ENCODE results near the gene SETBP1. TPM values are rescaled to one million over a fixed set of nuclear protein-coding genes. Genes with fewer than 3 reads are reported as not detected.

Gene SETBP1
- total RNA-seq, 2 donors from 2014 or later, result 17.3 to 20.1 TPM

- Histone ChIP-seq H3K36me3 (ENCODE audit: control insufficient read depth, insufficient read depth, low read length) (no peaks in the 10 kb centered on the region), H3K9ac (ENCODE audit: extremely low read depth, low read length, poor library complexity, severe bottlenecking) (no peak overlapping the region), H3K4me1 (ENCODE audit: control insufficient read depth, insufficient read depth, low read length) (no peaks in the 10 kb centered on the region), H3K9me3 (ENCODE audit: control insufficient read depth, low read length) (peaks cover 7% of the 10 kb centered on the region), H3K4me3 (ENCODE audit: low read length) (no peak overlapping the region), H3K27me3 (ENCODE audit: control insufficient read depth, insufficient read depth, low read length, poor library complexity, severe bottlenecking) (no peaks in the 10 kb centered on the region), H3K27ac (ENCODE audit: low read depth, low read length) (no peak overlapping the region)
- Mint-ChIP-seq H3K4me1 (no peaks in the 10 kb centered on the region), H3K4me3 (no peak overlapping the region), H3K9me3 (peaks cover 32% of the 10 kb centered on the region), H3K36me3 (ENCODE audit: low read depth) (peaks cover 11% of the 10 kb centered on the region), H3K27ac (no peak overlapping the region), H3K27me3 (ENCODE audit: insufficient read depth) (peaks cover 2% of the 10 kb centered on the region)
- WGBS, 2 experiments (ENCODE audit: insufficient coverage in 1 of 2, insufficient read length in 1 of 2), result 93 to 100% methylated on average over 3 to 4 of the region's 6 CpGs
- no peak for DNase-seq
- TF ChIP-seq CTCF (conservative IDR thresholded peaks at IDR 0.05), result no peak
These were observed 246.6 kb downstream of the SETBP1 start for GRCh38 chr18:44927127-44927849.

- no peaks in the 10 kb centered on the region for H3K27me3 ChIP-seq (ENCODE audit: control insufficient read depth, insufficient read depth, low read length, poor library complexity, severe bottlenecking)
- 91 to 100% methylated on average over 1 to 2 of the region's 2 CpGs for WGBS, 2 experiments (ENCODE audit: insufficient coverage in 1 of 2, insufficient read length in 1 of 2)
- H3K27ac Mint-ChIP-seq, result no peak overlapping the region
- peak overlapping the region; percentile 56 for H3K4me3 ChIP-seq (ENCODE audit: low read length)
- DNase-seq, result no peak
- no peaks in the 10 kb centered on the region for H3K4me1 ChIP-seq (ENCODE audit: control insufficient read depth, insufficient read depth, low read length)
- peaks cover 20% of the 10 kb centered on the region for H3K36me3 ChIP-seq (ENCODE audit: control insufficient read depth, insufficient read depth, low read length)
- H3K4me1 Mint-ChIP-seq, result peaks cover 26% of the 10 kb centered on the region
- peaks cover 60% of the 10 kb centered on the region for H3K9me3 Mint-ChIP-seq
- no peak overlapping the region for H3K9ac ChIP-seq (ENCODE audit: extremely low read depth, low read length, poor library complexity, severe bottlenecking)
- H3K27ac ChIP-seq (ENCODE audit: low read depth, low read length), result no peak overlapping the region
- TF ChIP-seq CTCF (conservative IDR thresholded peaks at IDR 0.05), result no peak
- H3K9me3 ChIP-seq (ENCODE audit: control insufficient read depth, low read length), result peaks cover 36% of the 10 kb centered on the region
- H3K36me3 Mint-ChIP-seq (ENCODE audit: low read depth), result peaks cover 26% of the 10 kb centered on the region
- no peak overlapping the region for H3K4me3 Mint-ChIP-seq
- H3K27me3 Mint-ChIP-seq (ENCODE audit: insufficient read depth), result peaks cover 2% of the 10 kb centered on the region
These were observed 254.2 kb downstream of the SETBP1 start for GRCh38 chr18:44934901-44935300.

GRCh38 chr18:44935455-44935854, 254.8 kb downstream of the SETBP1 start:
- H3K4me3 Mint-ChIP-seq, result no peak overlapping the region
- H3K9ac ChIP-seq (ENCODE audit: extremely low read depth, low read length, poor library complexity, severe bottlenecking), result no peak overlapping the region
- H3K4me1 Mint-ChIP-seq, result peaks cover 30% of the 10 kb centered on the region
- no peak overlapping the region for H3K4me3 ChIP-seq (ENCODE audit: low read length)
- H3K27me3 Mint-ChIP-seq (ENCODE audit: insufficient read depth), result peaks cover 2% of the 10 kb centered on the region
- H3K27ac ChIP-seq (ENCODE audit: low read depth, low read length), result no peak overlapping the region
- no peak for TF ChIP-seq CTCF (conservative IDR thresholded peaks at IDR 0.05)
- no peaks in the 10 kb centered on the region for H3K27me3 ChIP-seq (ENCODE audit: control insufficient read depth, insufficient read depth, low read length, poor library complexity, severe bottlenecking)
- no peak overlapping the region for H3K27ac Mint-ChIP-seq
- peaks cover 36% of the 10 kb centered on the region for H3K9me3 ChIP-seq (ENCODE audit: control insufficient read depth, low read length)
- peaks cover 54% of the 10 kb centered on the region for H3K9me3 Mint-ChIP-seq
- H3K4me1 ChIP-seq (ENCODE audit: control insufficient read depth, insufficient read depth, low read length), result no peaks in the 10 kb centered on the region
- peaks cover 20% of the 10 kb centered on the region for H3K36me3 ChIP-seq (ENCODE audit: control insufficient read depth, insufficient read depth, low read length)
- DNase-seq, result no peak
- peaks cover 29% of the 10 kb centered on the region for H3K36me3 Mint-ChIP-seq (ENCODE audit: low read depth)

All from endodermal cell (in vitro differentiated cells).